ENCODE data around the gene NMT1. TPM values are rescaled to one million over a fixed set of nuclear protein-coding genes. Genes with fewer than 3 reads are reported as not detected.
A peak's percentile ranks its signal among the peaks of the same experiment; 100 is the strongest.

The NMT1 gene
- total and polyA plus RNA-seq, 2 of the 13 experiments (the other 11 are each of a cell fraction or from before 2014, with no cell fraction given) = 75.7 to 142 TPM

DNA sequence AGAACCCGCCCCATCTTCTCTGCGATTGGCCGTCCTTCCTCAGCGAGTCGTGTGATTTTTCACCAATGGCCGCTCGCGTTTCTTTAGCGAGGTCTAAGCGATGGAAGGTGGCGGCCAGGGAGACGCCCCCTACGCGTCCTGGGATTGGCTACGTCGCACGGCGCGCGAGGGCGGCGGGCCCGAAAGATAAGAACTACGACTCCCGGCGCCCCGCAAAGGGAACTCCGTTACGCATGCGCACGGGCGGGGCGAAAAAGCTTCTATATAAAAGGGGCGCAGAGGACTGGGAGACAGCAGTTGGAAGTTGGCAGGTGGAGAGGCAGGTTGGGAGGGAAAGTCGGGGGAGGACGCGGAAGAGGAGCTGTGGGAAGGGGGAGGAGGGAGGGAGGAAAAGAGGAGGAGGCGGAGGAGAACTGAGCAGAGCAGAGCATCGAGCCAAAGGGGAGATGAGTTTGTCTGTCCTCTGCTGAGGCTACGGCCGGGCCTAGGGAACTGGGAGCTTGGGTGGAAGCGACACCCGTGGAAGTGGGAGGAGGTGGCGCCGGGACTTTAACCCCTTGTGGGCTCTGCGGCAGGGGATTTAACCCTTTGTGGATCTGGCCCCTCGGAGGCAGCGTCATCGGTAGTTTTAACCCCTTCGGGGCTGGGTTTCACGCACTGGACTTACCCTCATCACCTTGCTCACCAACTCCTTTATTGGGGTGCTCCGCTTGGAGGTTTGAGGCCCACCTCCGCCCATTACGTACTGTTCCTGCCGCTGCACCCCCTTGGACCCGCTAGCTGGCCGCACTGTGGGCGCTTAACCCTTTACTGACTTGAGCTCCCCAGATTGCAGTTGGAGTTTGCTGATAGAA lies 87.3 kb downstream of the NMT1 start, which contains the start of gene HEXIM1 (continued):
- TF ChIP-seq ZNF343 (CRISPR knock-in tag; IDR thresholded peaks at IDR 0.05) = peak; percentile 80
- TF ChIP-seq ZNF652 (CRISPR knock-in tag; IDR thresholded peaks at IDR 0.05; ENCODE audit: borderline replicate concordance, low read depth) = peak; percentile 100
- peak; percentile 100 for TF ChIP-seq POLR2A (IDR thresholded peaks at IDR 0.05; ENCODE audit: insufficient read depth in 1 of 2, low read depth in 2 of 2, low read length in 2 of 2)
- TF ChIP-seq HNRNPH1 (optimal IDR thresholded peaks at IDR 0.05; ENCODE audit: low read depth, low read length) = peak; percentile 100
- peak; percentile 82 for TF ChIP-seq DNMT3B (CRISPR knock-in tag; conservative IDR thresholded peaks at IDR 0.05)
- peak; percentile 79 for TF ChIP-seq TEAD2 (CRISPR knock-in tag; IDR thresholded peaks at IDR 0.05)
- TF ChIP-seq, protein P1, sequence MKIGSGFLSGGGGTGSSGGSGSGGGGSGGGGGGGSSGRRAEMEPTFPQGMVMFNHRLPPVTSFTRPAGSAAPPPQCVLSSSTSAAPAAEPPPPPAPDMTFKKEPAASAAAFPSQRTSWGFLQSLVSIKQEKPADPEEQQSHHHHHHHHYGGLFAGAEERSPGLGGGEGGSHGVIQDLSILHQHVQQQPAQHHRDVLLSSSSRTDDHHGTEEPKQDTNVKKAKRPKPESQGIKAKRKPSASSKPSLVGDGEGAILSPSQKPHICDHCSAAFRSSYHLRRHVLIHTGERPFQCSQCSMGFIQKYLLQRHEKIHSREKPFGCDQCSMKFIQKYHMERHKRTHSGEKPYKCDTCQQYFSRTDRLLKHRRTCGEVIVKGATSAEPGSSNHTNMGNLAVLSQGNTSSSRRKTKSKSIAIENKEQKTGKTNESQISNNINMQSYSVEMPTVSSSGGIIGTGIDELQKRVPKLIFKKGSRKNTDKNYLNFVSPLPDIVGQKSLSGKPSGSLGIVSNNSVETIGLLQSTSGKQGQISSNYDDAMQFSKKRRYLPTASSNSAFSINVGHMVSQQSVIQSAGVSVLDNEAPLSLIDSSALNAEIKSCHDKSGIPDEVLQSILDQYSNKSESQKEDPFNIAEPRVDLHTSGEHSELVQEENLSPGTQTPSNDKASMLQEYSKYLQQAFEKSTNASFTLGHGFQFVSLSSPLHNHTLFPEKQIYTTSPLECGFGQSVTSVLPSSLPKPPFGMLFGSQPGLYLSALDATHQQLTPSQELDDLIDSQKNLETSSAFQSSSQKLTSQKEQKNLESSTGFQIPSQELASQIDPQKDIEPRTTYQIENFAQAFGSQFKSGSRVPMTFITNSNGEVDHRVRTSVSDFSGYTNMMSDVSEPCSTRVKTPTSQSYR (CRISPR knock-in tag; IDR thresholded peaks at IDR 0.05; ENCODE audit: borderline replicate concordance) = peak; percentile 77
- no peak; the same call in 1 of the 2 replicates for TF ChIP-seq FOXK1 (CRISPR knock-in tag; IDR thresholded peaks at IDR 0.05; ENCODE audit: borderline replicate concordance, low read depth)
- TF ChIP-seq TRIM24 (CRISPR knock-in tag; IDR thresholded peaks at IDR 0.05) = no peak
- TF ChIP-seq NR2F6 (IDR thresholded peaks at IDR 0.05) = no peak
- peak; percentile 54 for TF ChIP-seq NR2F6 (CRISPR knock-in tag; IDR thresholded peaks at IDR 0.05)
- TF ChIP-seq ZMYM2 (CRISPR knock-in tag; IDR thresholded peaks at IDR 0.05) = no peak
- TF ChIP-seq, protein P2, sequence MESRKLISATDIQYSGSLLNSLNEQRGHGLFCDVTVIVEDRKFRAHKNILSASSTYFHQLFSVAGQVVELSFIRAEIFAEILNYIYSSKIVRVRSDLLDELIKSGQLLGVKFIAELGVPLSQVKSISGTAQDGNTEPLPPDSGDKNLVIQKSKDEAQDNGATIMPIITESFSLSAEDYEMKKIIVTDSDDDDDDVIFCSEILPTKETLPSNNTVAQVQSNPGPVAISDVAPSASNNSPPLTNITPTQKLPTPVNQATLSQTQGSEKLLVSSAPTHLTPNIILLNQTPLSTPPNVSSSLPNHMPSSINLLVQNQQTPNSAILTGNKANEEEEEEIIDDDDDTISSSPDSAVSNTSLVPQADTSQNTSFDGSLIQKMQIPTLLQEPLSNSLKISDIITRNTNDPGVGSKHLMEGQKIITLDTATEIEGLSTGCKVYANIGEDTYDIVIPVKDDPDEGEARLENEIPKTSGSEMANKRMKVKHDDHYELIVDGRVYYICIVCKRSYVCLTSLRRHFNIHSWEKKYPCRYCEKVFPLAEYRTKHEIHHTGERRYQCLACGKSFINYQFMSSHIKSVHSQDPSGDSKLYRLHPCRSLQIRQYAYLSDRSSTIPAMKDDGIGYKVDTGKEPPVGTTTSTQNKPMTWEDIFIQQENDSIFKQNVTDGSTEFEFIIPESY (CRISPR knock-in tag; IDR thresholded peaks at IDR 0.05) = 0 out of 2 replicates have a peak, but pooled peaks have one; percentile 26
- TF ChIP-seq BRCA1 (CRISPR knock-in tag; IDR thresholded peaks at IDR 0.05) = no peak; the same call in 1 of the 2 replicates
- TF ChIP-seq ZBTB3 (CRISPR knock-in tag; IDR thresholded peaks at IDR 0.05; ENCODE audit: borderline replicate concordance, low read depth) = no peak
- peak; percentile 71; the same call in 1 of the 2 replicates for TF ChIP-seq ZNF225 (CRISPR knock-in tag; IDR thresholded peaks at IDR 0.05)
- TF ChIP-seq ZNF790 (CRISPR knock-in tag; IDR thresholded peaks at IDR 0.05; ENCODE audit: borderline replicate concordance) = no peak
- TF ChIP-seq XBP1 (CRISPR knock-in tag; IDR thresholded peaks at IDR 0.05) = peak; percentile 66; the same call in 1 of the 2 replicates
- TF ChIP-seq, protein P3, sequence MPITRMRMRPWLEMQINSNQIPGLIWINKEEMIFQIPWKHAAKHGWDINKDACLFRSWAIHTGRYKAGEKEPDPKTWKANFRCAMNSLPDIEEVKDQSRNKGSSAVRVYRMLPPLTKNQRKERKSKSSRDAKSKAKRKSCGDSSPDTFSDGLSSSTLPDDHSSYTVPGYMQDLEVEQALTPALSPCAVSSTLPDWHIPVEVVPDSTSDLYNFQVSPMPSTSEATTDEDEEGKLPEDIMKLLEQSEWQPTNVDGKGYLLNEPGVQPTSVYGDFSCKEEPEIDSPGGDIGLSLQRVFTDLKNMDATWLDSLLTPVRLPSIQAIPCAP (CRISPR knock-in tag; IDR thresholded peaks at IDR 0.05; ENCODE audit: low read depth) = no peak
- TF ChIP-seq, protein P4, sequence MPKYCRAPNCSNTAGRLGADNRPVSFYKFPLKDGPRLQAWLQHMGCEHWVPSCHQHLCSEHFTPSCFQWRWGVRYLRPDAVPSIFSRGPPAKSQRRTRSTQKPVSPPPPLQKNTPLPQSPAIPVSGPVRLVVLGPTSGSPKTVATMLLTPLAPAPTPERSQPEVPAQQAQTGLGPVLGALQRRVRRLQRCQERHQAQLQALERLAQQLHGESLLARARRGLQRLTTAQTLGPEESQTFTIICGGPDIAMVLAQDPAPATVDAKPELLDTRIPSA (CRISPR knock-in tag; IDR thresholded peaks at IDR 0.05; ENCODE audit: borderline replicate concordance) = peak; percentile 39; the same call in 1 of the 2 replicates
- no peak for TF ChIP-seq CBX2 (IDR thresholded peaks at IDR 0.05; ENCODE audit: low read depth, low read length)
- peak; percentile 72; the same call in 1 of the 2 replicates for TF ChIP-seq CBX2 (CRISPR knock-in tag; IDR thresholded peaks at IDR 0.05; ENCODE audit: low read depth)
- TF ChIP-seq, protein P5, sequence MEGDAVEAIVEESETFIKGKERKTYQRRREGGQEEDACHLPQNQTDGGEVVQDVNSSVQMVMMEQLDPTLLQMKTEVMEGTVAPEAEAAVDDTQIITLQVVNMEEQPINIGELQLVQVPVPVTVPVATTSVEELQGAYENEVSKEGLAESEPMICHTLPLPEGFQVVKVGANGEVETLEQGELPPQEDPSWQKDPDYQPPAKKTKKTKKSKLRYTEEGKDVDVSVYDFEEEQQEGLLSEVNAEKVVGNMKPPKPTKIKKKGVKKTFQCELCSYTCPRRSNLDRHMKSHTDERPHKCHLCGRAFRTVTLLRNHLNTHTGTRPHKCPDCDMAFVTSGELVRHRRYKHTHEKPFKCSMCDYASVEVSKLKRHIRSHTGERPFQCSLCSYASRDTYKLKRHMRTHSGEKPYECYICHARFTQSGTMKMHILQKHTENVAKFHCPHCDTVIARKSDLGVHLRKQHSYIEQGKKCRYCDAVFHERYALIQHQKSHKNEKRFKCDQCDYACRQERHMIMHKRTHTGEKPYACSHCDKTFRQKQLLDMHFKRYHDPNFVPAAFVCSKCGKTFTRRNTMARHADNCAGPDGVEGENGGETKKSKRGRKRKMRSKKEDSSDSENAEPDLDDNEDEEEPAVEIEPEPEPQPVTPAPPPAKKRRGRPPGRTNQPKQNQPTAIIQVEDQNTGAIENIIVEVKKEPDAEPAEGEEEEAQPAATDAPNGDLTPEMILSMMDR (CRISPR knock-in tag; IDR thresholded peaks at IDR 0.05) = peak; percentile 28

All from HepG2 (cell line).